Chondrocyte (in vitro differentiated cells): ENCODE data around the gene FGF7. TPM values are rescaled to one million over a fixed set of nuclear protein-coding genes. Genes with fewer than 3 reads are reported as not detected.
"Not testable (repeated sequence)": the region's sequence is repeated elsewhere in the genome, so short reads cannot be mapped to it uniquely, and the experiment has no call there.

Source experiments
- DNase-seq: peaks from one replicate; pipeline ENCODE4 v3.0.0; 2021; ENCODE audit warnings: mixed read lengths, low spot score
- H3K27ac Mint-ChIP-seq: one replicate; pipeline ENCODE4 v1.8.0; 2021; ENCODE audit warnings: mild to moderate bottlenecking, moderate library complexity, mixed read lengths; ENCODE audit not compliant: unreplicated experiment
- H3K27me3 Mint-ChIP-seq: 2 replicates; pipeline ENCODE4 v1.8.0; 2021; ENCODE audit warnings: low read depth, mixed read lengths
- H3K36me3 Mint-ChIP-seq: 2 replicates; pipeline ENCODE4 v1.8.0; 2021; ENCODE audit warnings: low read depth, mixed read lengths
- H3K4me1 Mint-ChIP-seq: 2 replicates; pipeline ENCODE4 v1.8.0; 2021; ENCODE audit warnings: low read depth, mild to moderate bottlenecking, mixed read lengths
- H3K4me3 Mint-ChIP-seq: one replicate; pipeline ENCODE4 v1.8.0; 2021; ENCODE audit warnings: mild to moderate bottlenecking, moderate library complexity, mixed read lengths; ENCODE audit not compliant: unreplicated experiment
- H3K9me3 Mint-ChIP-seq: 2 replicates; pipeline ENCODE4 v1.8.0; 2021; ENCODE audit warnings: low read depth, mixed read lengths
- CTCF ChIP-seq: fragments of 200-600 bp; sonication (generic); IDR thresholded peaks from 2 replicates; pipeline ENCODE4 v1.5.0; 2021; ENCODE audit warnings: antibody characterized with exemption, mild to moderate bottlenecking, moderate library complexity
- total RNA-seq: library from RNA; stranded (reverse); gene quantifications from 3 replicates; pipeline ENCODE4 v1.2.1, GENCODE V29; 2021

The FGF7 gene
- total RNA-seq, 1 donor from 2014 or later, result not detected

- peaks cover 4% of the 10 kb centered on the region for H3K27me3 Mint-ChIP-seq
- no peaks in the 10 kb centered on the region for H3K4me1 Mint-ChIP-seq
- H3K36me3 Mint-ChIP-seq, result peaks cover 1% of the 10 kb centered on the region
- no peak for TF ChIP-seq CTCF
- peaks cover 10% of the 10 kb centered on the region for H3K9me3 Mint-ChIP-seq
- DNase-seq, result no peak
- no peak overlapping the region for H3K27ac Mint-ChIP-seq
- H3K4me3 Mint-ChIP-seq, result no peak overlapping the region
These were observed 83.3 kb downstream of the FGF7 start for GRCh38 chr15:49506341-49506740.

GRCh38 chr15:49507261-49507660, 84.2 kb downstream of the FGF7 start:
- H3K4me3 Mint-ChIP-seq, result no peak overlapping the region
- H3K9me3 Mint-ChIP-seq, result peaks cover 9% of the 10 kb centered on the region
- no peak overlapping the region for H3K27ac Mint-ChIP-seq
- DNase-seq, result no peak
- peaks cover 4% of the 10 kb centered on the region for H3K27me3 Mint-ChIP-seq
- no peak for TF ChIP-seq CTCF
- peaks cover 1% of the 10 kb centered on the region for H3K36me3 Mint-ChIP-seq
- no peaks in the 10 kb centered on the region for H3K4me1 Mint-ChIP-seq

- not testable (repeated sequence) for H3K9me3 Mint-ChIP-seq, H3K4me3 Mint-ChIP-seq, DNase-seq, H3K4me1 Mint-ChIP-seq, H3K36me3 Mint-ChIP-seq, H3K27ac Mint-ChIP-seq
- H3K27me3 Mint-ChIP-seq, result peaks cover 27% of the 10 kb centered on the region
These were observed 89.7 kb downstream of the FGF7 start for GRCh38 chr15:49512739-49513138.

- TF ChIP-seq CTCF, result peak; percentile 30
- no peak overlapping the region for H3K4me3 Mint-ChIP-seq
- no peak for DNase-seq
- peaks cover 20% of the 10 kb centered on the region for H3K9me3 Mint-ChIP-seq
- no peaks in the 10 kb centered on the region for H3K4me1 Mint-ChIP-seq
- H3K27ac Mint-ChIP-seq, result no peak overlapping the region
- peaks cover 11% of the 10 kb centered on the region for H3K27me3 Mint-ChIP-seq
- peaks cover 5% of the 10 kb centered on the region for H3K36me3 Mint-ChIP-seq
These were observed 98.8 kb downstream of the FGF7 start for GRCh38 chr15:49521802-49522201.

- TF ChIP-seq CTCF, result no peak
- H3K27me3 Mint-ChIP-seq, result peaks cover 11% of the 10 kb centered on the region
- H3K4me3 Mint-ChIP-seq, result no peak overlapping the region
- H3K9me3 Mint-ChIP-seq, result peaks cover 15% of the 10 kb centered on the region
- no peak for DNase-seq
- no peaks in the 10 kb centered on the region for H3K4me1 Mint-ChIP-seq
- H3K27ac Mint-ChIP-seq, result no peak overlapping the region
- peaks cover 3% of the 10 kb centered on the region for H3K36me3 Mint-ChIP-seq
These were observed 105.2 kb downstream of the FGF7 start for GRCh38 chr15:49528289-49528688.

GRCh38 chr15:49530092-49530491, 107.0 kb downstream of the FGF7 start:
- H3K27ac Mint-ChIP-seq, result no peak overlapping the region
- peaks cover 15% of the 10 kb centered on the region for H3K27me3 Mint-ChIP-seq
- no peaks in the 10 kb centered on the region for H3K36me3 Mint-ChIP-seq
- DNase-seq, result no peak
- no peaks in the 10 kb centered on the region for H3K4me1 Mint-ChIP-seq
- no peak overlapping the region for H3K4me3 Mint-ChIP-seq
- TF ChIP-seq CTCF, result no peak
- peaks cover 17% of the 10 kb centered on the region for H3K9me3 Mint-ChIP-seq
